ENCODE measurements around the gene CAVIN1.
"Not testable (repeated sequence)": the region's sequence is repeated elsewhere in the genome, so short reads cannot be mapped to it uniquely, and the experiment has no call there.

CAVIN1 gene

DNA sequence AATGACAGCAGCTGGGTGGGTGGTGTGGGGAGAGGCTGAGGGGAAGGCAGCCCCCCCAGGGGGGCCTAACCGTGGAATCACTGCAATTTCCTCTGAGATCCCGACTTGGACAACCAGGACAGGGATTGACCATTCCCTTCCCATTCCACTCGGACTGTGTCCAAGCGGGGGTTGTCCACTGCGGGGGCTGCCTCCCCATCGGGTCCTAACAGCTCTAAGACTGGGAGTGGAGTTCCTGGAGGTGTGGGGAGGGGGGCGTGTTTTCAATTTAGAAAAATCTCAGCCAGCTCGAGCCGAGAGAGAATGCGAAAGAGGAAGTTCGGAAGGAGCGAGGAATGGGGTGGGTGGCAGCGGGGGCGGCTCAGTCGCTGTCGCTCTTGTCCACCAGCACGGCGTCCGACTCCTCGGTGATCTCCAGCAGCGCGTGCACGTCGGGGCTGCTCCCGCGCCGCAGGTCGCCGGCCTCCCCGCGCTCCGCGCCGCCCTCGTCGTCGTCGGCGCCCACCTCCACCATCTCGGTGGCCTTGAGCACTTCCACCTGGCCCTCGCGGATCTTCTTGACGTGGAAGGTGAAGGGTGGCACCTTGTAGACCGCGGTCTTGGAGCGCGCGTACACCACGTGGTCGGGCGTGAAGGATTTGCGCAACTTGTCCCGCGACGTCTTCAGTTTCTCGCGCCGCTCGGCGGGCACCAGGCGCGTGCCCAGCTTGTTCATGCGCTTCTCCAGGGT, 18.6 kb downstream of the CAVIN1 start:
- Mint-ChIP-seq H3K27me3 (peaks cover 3% of the 10 kb centered on the region), H3K9me3 (no peaks in the 10 kb centered on the region), H3K27ac (no peak overlapping the region), H3K4me1 (peaks cover 8% of the 10 kb centered on the region), H3K36me3 (no peaks in the 10 kb centered on the region), H3K4me3 (no peak overlapping the region)
- ATAC-seq (ENCODE audit: low read depth) = no peak
- no peak for DNase-seq (ENCODE audit: low spot score in 2 of 2)

DNA sequence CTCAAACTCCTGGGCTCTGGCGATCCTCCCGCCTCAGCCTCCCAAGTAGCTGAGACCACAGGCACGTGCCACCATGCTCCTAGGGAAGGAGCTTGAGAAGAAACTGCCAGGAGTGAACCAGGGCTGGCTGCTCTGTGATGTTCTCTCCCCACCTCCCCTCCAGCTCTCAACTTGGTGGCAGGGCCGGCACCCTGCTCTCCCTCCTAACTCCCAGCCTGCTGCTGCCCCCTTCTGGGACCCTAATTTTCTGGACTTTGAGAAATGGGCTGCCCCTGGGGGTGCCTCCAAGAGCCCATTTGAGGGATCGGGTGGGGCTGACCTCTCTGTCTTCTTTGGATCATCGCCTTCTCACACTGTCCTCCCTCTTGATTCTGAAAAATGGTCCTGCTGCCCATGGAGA, 19.9 kb downstream of the CAVIN1 start:
- no peak overlapping the region for H3K4me3 Mint-ChIP-seq
- peaks cover 8% of the 10 kb centered on the region for H3K4me1 Mint-ChIP-seq
- no peaks in the 10 kb centered on the region for H3K9me3 Mint-ChIP-seq
- ATAC-seq (ENCODE audit: low read depth) (no peak), DNase-seq (ENCODE audit: low spot score in 2 of 2) (no peak)
- H3K27me3 Mint-ChIP-seq = peaks cover 3% of the 10 kb centered on the region
- H3K27ac Mint-ChIP-seq = no peak overlapping the region
- no peaks in the 10 kb centered on the region for H3K36me3 Mint-ChIP-seq

DNA sequence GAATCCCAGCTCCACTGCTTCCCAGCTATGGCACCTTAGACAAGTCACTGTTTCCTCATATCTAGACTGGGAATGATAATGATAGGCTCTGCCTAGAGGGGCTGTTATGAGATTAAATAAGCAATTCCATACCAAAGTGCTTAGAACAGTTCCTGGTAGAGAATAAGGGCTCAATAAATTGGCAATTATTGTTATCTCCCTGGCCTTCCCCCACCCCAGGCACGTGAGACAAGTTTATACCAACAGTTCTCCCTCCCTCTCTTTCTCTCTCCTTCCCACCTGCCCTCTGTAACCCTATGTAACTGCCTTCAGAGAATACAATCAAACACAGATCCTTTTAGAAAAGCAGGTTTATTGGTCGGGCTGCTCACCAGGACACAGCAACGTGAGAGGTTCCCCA, 20.9 kb downstream of the CAVIN1 start:
- H3K4me3 Mint-ChIP-seq = no peak overlapping the region
- H3K27ac Mint-ChIP-seq = no peak overlapping the region
- no peak for DNase-seq (ENCODE audit: low spot score in 2 of 2)

DNA sequence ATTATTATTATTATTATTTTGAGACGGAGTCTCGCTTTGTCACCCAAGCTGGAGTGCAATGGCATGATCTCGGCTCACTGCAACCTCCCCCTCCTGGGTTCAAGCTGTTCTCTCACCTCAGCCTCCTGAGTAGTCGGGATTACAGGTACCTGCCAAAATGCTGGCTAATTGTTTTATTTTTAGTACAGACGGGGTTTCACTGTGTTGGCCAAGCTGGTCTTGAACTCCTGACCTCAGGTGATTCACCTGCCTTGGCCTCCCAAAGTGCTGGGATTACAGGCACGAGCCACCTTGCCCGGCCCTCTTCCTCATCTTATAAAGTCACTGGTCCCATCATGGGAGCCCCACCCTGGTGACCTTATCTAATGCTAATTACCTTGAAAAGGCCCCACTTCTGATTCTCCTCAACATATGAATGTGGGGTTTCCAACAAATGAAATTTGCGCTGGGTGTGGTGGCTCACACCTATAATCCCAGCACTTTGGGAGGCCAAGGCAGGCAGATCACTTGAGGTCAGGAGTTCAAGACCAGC, 22.1 kb downstream of the CAVIN1 start:
- H3K36me3 Mint-ChIP-seq; H3K27me3 Mint-ChIP-seq; H3K4me1 Mint-ChIP-seq; ATAC-seq (ENCODE audit: low read depth); H3K27ac Mint-ChIP-seq; H3K4me3 Mint-ChIP-seq; H3K9me3 Mint-ChIP-seq; DNase-seq (ENCODE audit: low spot score in 2 of 2): not testable (repeated sequence)

More for the DNA sequence above, 20.9 kb downstream of the CAVIN1 start:
- peaks cover 3% of the 10 kb centered on the region for H3K27me3 Mint-ChIP-seq
- no peak for ATAC-seq (ENCODE audit: low read depth)
- H3K9me3 Mint-ChIP-seq = no peaks in the 10 kb centered on the region
- no peaks in the 10 kb centered on the region for H3K36me3 Mint-ChIP-seq
- peaks cover 3% of the 10 kb centered on the region for H3K4me1 Mint-ChIP-seq

DNA sequence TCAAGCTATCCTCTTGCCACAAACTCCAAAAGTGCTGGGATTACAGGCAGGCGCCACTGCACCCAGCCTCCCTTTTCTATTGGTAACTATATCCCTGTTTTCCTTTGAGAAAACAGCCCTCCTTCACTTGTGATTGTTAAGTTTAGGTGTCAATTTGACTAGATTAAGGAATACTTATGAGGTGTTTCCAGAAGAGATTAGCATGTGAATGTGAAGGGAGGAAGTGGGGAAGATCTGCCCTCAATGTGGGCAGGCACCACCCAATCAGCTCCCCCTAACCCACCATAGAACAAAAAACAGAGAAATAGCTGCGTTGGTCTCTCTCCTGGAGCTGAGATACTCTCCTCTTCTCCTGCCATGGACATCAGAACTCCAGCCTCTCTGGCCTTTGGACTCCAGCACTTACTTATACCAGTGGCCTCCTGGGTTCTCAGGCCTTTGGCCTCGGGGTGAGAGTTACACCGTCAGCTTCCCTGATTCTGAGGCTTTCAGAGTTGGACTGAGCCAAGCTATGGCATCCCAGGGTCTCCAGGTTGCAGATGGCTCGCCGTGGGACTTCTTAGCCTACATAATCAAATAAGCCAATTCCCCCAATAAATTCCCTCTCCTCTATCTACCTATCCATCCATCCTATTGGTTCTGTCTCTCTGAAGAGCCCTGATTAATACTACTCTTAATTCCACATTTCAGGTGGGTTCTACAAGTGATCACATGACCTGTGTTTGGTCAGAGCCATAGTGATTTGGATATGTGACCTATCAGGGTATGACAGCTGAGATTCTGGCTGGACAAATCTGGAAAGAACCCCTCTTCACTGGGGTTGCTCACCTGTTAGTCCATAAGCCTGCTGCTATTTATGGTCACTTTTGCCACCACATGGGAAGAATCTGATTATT, 22.9 kb downstream of the CAVIN1 start:
- no peak overlapping the region for H3K4me3 Mint-ChIP-seq
- H3K36me3 Mint-ChIP-seq = no peaks in the 10 kb centered on the region
- no peak overlapping the region for H3K27ac Mint-ChIP-seq
- ATAC-seq (ENCODE audit: low read depth) (no peak), DNase-seq (ENCODE audit: low spot score in 2 of 2) (no peak)
- H3K9me3 Mint-ChIP-seq = no peaks in the 10 kb centered on the region
- no peaks in the 10 kb centered on the region for H3K4me1 Mint-ChIP-seq
- H3K27me3 Mint-ChIP-seq = peaks cover 3% of the 10 kb centered on the region

DNA sequence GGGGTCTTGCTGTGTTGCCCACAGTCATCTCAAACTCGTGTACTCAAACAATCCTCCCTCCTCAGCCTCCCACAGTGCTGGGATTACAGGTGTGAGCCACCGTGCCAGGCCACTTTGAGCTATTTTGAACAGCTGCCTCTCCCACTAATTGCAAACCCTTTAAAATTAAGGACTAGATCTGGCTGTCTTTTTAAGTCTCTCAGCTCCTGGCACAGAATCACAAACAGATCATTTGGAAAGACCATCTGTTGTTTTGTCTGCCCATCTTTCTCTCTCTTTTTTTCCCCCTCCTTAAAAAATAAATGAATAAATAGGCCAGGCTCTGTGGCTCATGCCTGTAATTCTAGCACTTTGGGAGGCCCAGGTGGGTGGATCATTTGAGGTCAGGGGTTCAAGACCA, 23.9 kb downstream of the CAVIN1 start:
- H3K27me3 Mint-ChIP-seq = peaks cover 2% of the 10 kb centered on the region
- H3K36me3 Mint-ChIP-seq = no peaks in the 10 kb centered on the region
- ATAC-seq (ENCODE audit: low read depth) (no peak), DNase-seq (ENCODE audit: low spot score in 2 of 2) (no peak)
- peaks cover 3% of the 10 kb centered on the region for H3K4me1 Mint-ChIP-seq
- H3K27ac Mint-ChIP-seq = no peak overlapping the region
- H3K9me3 Mint-ChIP-seq = no peaks in the 10 kb centered on the region
- H3K4me3 Mint-ChIP-seq = no peak overlapping the region

DNA sequence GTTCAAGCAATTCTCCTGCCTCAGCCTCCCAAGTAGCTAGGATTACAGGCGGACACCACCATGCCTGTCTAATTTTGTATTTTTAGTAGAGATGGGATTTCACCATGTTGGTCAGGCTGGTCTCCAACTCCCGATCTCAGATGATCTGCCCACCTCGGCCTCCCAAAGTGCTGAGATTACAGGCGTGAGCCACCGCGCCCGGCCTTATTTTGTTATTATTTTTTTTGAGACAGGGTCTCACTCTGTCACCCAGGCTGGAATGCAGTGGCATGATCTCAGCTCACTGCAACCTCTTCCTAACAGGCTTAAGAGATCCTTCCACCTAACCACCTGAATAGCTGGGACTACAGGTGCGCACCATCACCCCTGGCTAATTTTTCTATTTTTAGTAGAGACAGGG, 27.5 kb downstream of the CAVIN1 start:
- not testable (repeated sequence) for H3K36me3 Mint-ChIP-seq; H3K9me3 Mint-ChIP-seq; DNase-seq (ENCODE audit: low spot score in 2 of 2)

DNA sequence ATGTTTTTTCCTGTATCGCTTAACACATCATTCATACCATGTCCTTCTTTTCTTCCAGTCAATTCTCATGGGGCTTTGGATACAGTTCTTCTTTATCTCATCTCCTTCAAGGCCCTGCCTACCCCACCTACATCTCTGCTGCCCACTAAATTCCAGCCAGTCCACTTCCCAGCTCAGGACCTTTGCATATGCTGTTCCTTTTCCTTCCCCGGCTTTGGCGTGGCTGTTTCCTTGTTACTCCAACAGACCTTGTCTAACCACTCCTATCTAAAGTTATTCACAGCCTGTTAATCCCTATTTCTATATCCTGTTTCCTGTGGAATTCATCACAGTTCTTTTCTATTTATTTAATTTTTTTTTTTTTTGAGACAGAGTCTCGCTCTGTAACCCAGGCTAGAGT, 28.2 kb downstream of the CAVIN1 start:
- no peak for ATAC-seq (ENCODE audit: low read depth)
- Mint-ChIP-seq H3K9me3 (no peaks in the 10 kb centered on the region), H3K36me3 (no peaks in the 10 kb centered on the region), H3K27ac (peak overlapping the region; percentile 76), H3K4me3 (no peak overlapping the region), H3K4me1 (peaks cover 11% of the 10 kb centered on the region), H3K27me3 (no peaks in the 10 kb centered on the region)
- no peak for DNase-seq (ENCODE audit: low spot score in 2 of 2)

More for the DNA sequence above, 27.5 kb downstream of the CAVIN1 start:
- H3K4me1 Mint-ChIP-seq; H3K27ac Mint-ChIP-seq; ATAC-seq (ENCODE audit: low read depth); H3K4me3 Mint-ChIP-seq; H3K27me3 Mint-ChIP-seq: not testable (repeated sequence)

DNA sequence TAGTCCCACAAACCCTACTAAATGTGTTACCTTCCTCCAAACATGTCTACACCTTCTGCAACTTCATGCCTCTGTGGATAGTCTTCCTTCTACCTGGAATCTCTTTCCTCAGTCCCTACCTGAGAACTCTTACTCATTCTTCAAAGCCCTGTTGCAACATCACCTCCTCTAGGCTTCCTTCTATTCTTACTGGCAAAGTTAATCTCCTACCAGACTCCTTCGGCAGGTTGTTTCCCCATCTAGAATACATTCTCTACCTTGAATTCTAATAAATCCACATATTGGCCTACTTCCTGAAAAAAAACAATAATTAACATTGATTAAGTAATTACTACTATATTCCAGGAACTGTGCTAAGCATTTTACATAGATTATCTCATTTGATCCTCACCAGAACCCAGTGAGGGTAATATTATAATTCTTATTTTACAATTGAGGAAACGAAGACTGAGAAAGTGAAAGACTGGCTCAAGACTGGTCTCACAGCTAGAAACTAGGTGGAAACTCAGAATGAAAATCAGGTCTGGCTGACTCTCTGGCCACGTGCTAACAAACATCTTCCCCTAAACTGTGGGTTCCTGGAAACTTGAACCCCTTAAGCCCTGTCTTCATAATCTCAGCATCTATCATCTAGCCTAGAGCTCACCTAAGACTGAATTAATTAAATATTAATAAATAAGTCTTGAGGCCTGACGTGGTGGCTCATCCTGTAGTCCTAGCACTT, 30.2 kb downstream of the CAVIN1 start:
- Mint-ChIP-seq H3K9me3 (no peaks in the 10 kb centered on the region), H3K27me3 (no peaks in the 10 kb centered on the region), H3K27ac (peak overlapping the region; percentile 32), H3K36me3 (no peaks in the 10 kb centered on the region), H3K4me1 (peaks cover 17% of the 10 kb centered on the region), H3K4me3 (no peak overlapping the region)
- ATAC-seq (ENCODE audit: low read depth) = no peak
- DNase-seq (ENCODE audit: low spot score in 2 of 2) = no peak

DNA sequence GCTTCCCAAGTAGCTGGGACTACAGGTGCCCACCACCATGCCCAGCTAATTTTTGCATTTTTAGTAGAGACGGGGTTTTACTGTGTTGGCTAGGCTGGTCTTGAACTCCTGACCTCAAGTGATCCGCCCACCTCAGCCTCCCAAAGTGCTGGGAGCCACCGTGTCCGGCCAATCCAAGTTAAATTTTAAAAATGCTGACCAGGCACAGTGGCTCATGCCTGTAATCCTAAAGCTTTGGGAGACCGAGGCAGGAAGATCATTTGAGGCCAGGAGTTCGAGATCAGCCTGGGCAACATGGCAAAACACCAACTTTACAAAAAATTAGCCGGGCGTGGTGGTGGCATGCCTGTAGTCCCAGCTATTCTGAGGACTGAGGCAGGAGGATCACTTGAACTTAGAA, 31.6 kb downstream of the CAVIN1 start:
- not testable (repeated sequence) for H3K9me3 Mint-ChIP-seq; DNase-seq (ENCODE audit: low spot score in 2 of 2); H3K27ac Mint-ChIP-seq

DNA sequence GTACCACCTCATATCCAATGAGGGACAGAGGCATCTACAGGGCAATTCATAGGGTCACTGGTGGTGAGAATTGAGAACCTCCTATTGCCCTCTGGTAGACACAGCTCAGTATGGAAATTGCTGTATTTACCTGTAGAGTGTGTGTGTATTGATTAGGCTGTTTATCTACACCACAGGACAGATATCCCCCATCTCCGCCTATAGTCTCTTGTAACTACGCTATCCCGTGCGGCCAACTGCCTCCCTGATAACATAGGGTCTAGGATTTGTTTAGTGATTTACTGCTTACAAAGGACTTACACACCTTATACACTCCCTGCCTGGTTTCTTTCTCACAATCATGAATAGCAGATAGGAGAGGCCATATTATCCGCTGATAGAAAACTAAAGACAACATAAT, 33.2 kb downstream of the CAVIN1 start:
- H3K4me1 Mint-ChIP-seq = peaks cover 30% of the 10 kb centered on the region
- no peaks in the 10 kb centered on the region for H3K9me3 Mint-ChIP-seq
- peak overlapping the region; percentile 100 for H3K27ac Mint-ChIP-seq
- peak overlapping the region; percentile 73 for H3K4me3 Mint-ChIP-seq
- H3K36me3 Mint-ChIP-seq = no peaks in the 10 kb centered on the region
- ATAC-seq (ENCODE audit: low read depth) (no peak), DNase-seq (ENCODE audit: low spot score in 2 of 2) (no peak)
- no peaks in the 10 kb centered on the region for H3K27me3 Mint-ChIP-seq

More for the DNA sequence above, 31.6 kb downstream of the CAVIN1 start:
- H3K36me3 Mint-ChIP-seq; ATAC-seq (ENCODE audit: low read depth); H3K27me3 Mint-ChIP-seq; H3K4me3 Mint-ChIP-seq: not testable (repeated sequence)
- peaks cover 24% of the 10 kb centered on the region for H3K4me1 Mint-ChIP-seq

DNA sequence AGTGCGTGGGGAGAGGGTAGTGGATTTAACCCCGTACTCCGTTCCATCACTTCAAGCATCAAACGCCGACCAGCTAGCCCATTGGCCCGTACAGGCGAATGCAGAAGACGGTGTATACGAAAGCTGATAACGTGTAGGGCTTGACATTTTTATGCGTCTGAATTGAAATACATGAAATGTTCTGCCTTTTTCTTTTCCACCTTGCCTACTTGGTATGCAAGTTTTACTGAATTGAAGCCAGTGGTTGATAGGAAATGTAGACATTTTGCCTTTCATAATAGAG, 34.0 kb downstream of the CAVIN1 start:
- Mint-ChIP-seq H3K4me1 (peaks cover 29% of the 10 kb centered on the region), H3K27me3 (no peaks in the 10 kb centered on the region), H3K9me3 (no peaks in the 10 kb centered on the region), H3K36me3 (no peaks in the 10 kb centered on the region), H3K4me3 (peak overlapping the region; percentile 91), H3K27ac (peak overlapping the region; percentile 100)
- DNase-seq (ENCODE audit: low spot score in 2 of 2) (no peak), ATAC-seq (ENCODE audit: low read depth) (no peak)

DNA sequence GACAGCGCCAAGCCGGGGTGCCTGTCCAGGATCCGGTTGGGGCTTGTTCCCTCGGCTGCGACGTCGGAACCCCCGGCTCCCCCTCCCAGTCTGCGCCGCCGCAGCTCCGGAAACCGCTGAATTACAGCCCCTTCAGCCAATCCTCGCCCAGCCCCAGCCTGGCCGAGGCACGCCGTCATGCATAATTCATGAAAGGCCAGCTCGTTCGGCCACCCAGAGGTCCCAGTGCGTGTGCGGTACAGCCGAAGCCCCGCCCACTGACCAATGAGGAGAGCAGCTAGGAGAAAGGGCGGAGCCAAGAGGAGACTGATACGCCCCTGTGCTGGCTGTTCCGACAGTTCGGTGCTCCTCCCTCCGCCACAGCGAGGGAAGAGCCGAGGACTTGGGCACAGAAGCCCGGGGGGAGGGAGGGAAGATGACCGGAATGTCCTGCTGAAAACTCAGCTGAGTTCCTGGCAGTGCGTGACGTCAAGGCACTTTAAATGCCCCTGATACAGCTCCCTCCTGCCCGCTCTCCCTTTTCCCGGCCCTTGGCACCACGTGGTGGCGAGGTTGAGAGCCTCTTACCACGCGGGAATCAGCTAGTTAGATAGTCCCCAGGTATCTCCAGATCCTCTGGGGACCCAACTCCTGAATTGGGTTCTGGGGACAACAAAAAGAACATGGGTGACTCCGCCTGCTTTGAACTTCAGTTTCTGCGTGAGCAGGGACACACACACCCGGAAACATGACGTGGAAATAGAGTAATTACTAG, 34.5 kb downstream of the CAVIN1 start, which contains the start of gene STAT3:
TSS of gene STAT3 (minus strand) at position 62 of the 754 bp plus-strand sequence. CDS start 39,926 bp downstream, outside the sequence.
- no peaks in the 10 kb centered on the region for H3K27me3 Mint-ChIP-seq

More for the DNA sequence above, 34.5 kb downstream of the CAVIN1 start, which contains the start of gene STAT3:
- H3K4me1 Mint-ChIP-seq = peaks cover 31% of the 10 kb centered on the region
- no peaks in the 10 kb centered on the region for H3K36me3 Mint-ChIP-seq
- ATAC-seq (ENCODE audit: low read depth) = peak; percentile 81
- no peaks in the 10 kb centered on the region for H3K9me3 Mint-ChIP-seq
- peak within 1 kb of the TSS; percentile 91 for H3K4me3 Mint-ChIP-seq
- peak; percentile 100 for DNase-seq (ENCODE audit: low spot score in 2 of 2)
- H3K27ac Mint-ChIP-seq = peak within 1 kb of the TSS; percentile 100
